ENCODE data around the gene PRRT2.
"Not testable (repeated sequence)": the region's sequence is repeated elsewhere in the genome, so short reads cannot be mapped to it uniquely, and the experiment has no call there.

The PRRT2 gene

GRCh38 chr16:29812754-29813643 lies 1.0 kb downstream of the PRRT2 start:
- no peak for DNase-seq

- DNase-seq, result no peak
These were observed 1.9 kb downstream of the PRRT2 start for GRCh38 chr16:29813644-29814562.

GRCh38 chr16:29814592-29814991 lies 2.6 kb downstream of the PRRT2 start:
- no peak for DNase-seq

GRCh38 chr16:29815032-29815721 lies 3.2 kb downstream of the PRRT2 start:
- no peak for DNase-seq

GRCh38 chr16:29815793-29816693 lies 4.0 kb downstream of the PRRT2 start, which contains the start of gene PAGR1:
TSS of gene PAGR1 (plus strand) at chr16:29816152. CDS start at chr16:29816526, 374 bp downstream.
- peak; percentile 100 for DNase-seq

- peak; percentile 48 for DNase-seq
These were observed 4.9 kb downstream of the PRRT2 start for GRCh38 chr16:29816694-29817441.

GRCh38 chr16:29818082-29818481 lies 6.1 kb downstream of the PRRT2 start:
- DNase-seq, result no peak

- DNase-seq, result no peak
These were observed 7.5 kb downstream of the PRRT2 start for GRCh38 chr16:29819506-29819905.

- peak; percentile 73 for DNase-seq
These were observed 8.3 kb downstream of the PRRT2 start, which contains the start of gene MVP for GRCh38 chr16:29820271-29820701. TSS of gene MVP (plus strand) at chr16:29820462. CDS start at chr16:29830550, 10,088 bp downstream.

GRCh38 chr16:29820730-29821642 lies 9.0 kb downstream of the PRRT2 start:
- DNase-seq, result no peak

GRCh38 chr16:29821643-29822115 lies 9.7 kb downstream of the PRRT2 start:
- DNase-seq, result peak; percentile 80

GRCh38 chr16:29824589-29825144 lies 12.7 kb downstream of the PRRT2 start:
- DNase-seq, result peak; percentile 80

GRCh38 chr16:29825145-29826044 lies 13.4 kb downstream of the PRRT2 start:
- peak; percentile 87 for DNase-seq

- DNase-seq, result no peak
These were observed 14.3 kb downstream of the PRRT2 start for GRCh38 chr16:29826342-29826695.

GRCh38 chr16:29830774-29831173 lies 18.8 kb downstream of the PRRT2 start:
- no peak for DNase-seq

- DNase-seq, result no peak
These were observed 19.5 kb downstream of the PRRT2 start for GRCh38 chr16:29831490-29831889.

- DNase-seq, result not testable (repeated sequence)
These were observed 21.2 kb downstream of the PRRT2 start for GRCh38 chr16:29833219-29833618.

GRCh38 chr16:29834079-29834478 lies 22.1 kb downstream of the PRRT2 start:
- DNase-seq, result no peak
